SK-N-SH (cell line): ENCODE measurements around the gene FBXO7. TPM values are rescaled to one million over a fixed set of nuclear protein-coding genes. Genes with fewer than 3 reads are reported as not detected.

ENCODE experiments used
- CTCF ChIA-PET: fragments of 300-600, 350-600 bp; formaldehyde crosslinking; extraction: SDS; loops from one replicate; lab custom pipeline; 2021; lab: Yijun Ruan, JAX
- POLR2A ChIA-PET: fragments of 350-600 bp; sonication (Branson Sonifier 250); formaldehyde crosslinking; extraction: SDS; loops from one replicate; lab custom pipeline; 2020; ENCODE audit warnings: antibody characterized with exemption, inconsistent platforms; lab: Yijun Ruan, JAX
- DNase-seq: peaks from one replicate; pipeline ENCODE4 v3.0.0; 2012
- H2AFZ ChIP-seq: fragments of 200-600 bp; sonication (generic); 2 replicates; pipeline ENCODE4 v1.8.1; 2016; ENCODE audit warnings: antibody characterized with exemption, mild to moderate bottlenecking, low read depth
- H3F3A ChIP-seq: fragments of 200-600 bp; sonication (generic); replicated peaks from 2 replicates; pipeline ENCODE3; 2016; ENCODE audit warnings: antibody characterized with exemption, mild to moderate bottlenecking; ENCODE audit not compliant: insufficient read depth
- H3K27ac ChIP-seq, 2 experiments: fragments of 200-500 bp in 1 of 2; fragments of 200-600 bp in 1 of 2; sonication (Bioruptor generic) in 1 of 2; sonication (generic), shearing (Covaris generic) in 1 of 2; 2 replicates each; pipeline versions ENCODE4 v1.5.1 to v1.6.1; 2014 to 2016; ENCODE audit warnings: low read depth in 2 of 2, inconsistent platforms in 1 of 2, low read length in 1 of 2, mild to moderate bottlenecking in 1 of 2, mixed read lengths in 1 of 2
- H3K27me3 ChIP-seq: fragments of 200-600 bp; sonication (generic), shearing (Covaris generic); 2 replicates; pipeline ENCODE4 v1.6.1; 2016; ENCODE audit warnings: mixed run types; ENCODE audit not compliant: insufficient read depth
- H3K36me3 ChIP-seq, 2 experiments: fragments of 200-500 bp in 1 of 2; fragments of 200-600 bp in 1 of 2; sonication (Bioruptor generic) in 1 of 2; sonication (generic) in 1 of 2; replicated peaks in 1 of 2; 2 replicates each; pipeline versions ENCODE3 to v1.5.1; 2014 to 2016; ENCODE audit warnings: low read length in 1 of 2, mild to moderate bottlenecking in 1 of 2; ENCODE audit not compliant: insufficient read depth in 2 of 2, control insufficient read depth in 1 of 2
- H3K4me1 ChIP-seq, 2 experiments: fragments of 200-500 bp in 1 of 2; fragments of 200-600 bp in 1 of 2; sonication (Bioruptor generic) in 1 of 2; sonication (generic), shearing (Covaris generic) in 1 of 2; 2 replicates each; pipeline versions ENCODE4 v1.5.1 to v1.6.1; 2014 to 2016; ENCODE audit warnings: low read depth in 1 of 2, low read length in 1 of 2, mixed run types in 1 of 2; ENCODE audit not compliant: insufficient read depth in 2 of 2, control insufficient read depth in 1 of 2
- H3K4me2 ChIP-seq: fragments of 200-600 bp; sonication (generic), shearing (Covaris generic); 2 replicates; pipeline ENCODE4 v1.6.1; 2017; ENCODE audit warnings: mixed run types
- H3K4me3 ChIP-seq, 2 experiments: fragments of 200-500 bp in 1 of 2; fragments of 200-600 bp in 1 of 2; sonication (Bioruptor generic) in 1 of 2; sonication (generic), shearing (Covaris generic) in 1 of 2; 2 replicates each; pipeline versions ENCODE4 v1.5.1 to v1.8.1; 2014 to 2016; ENCODE audit warnings: low read depth in 2 of 2, inconsistent platforms in 1 of 2, low read length in 1 of 2, mild to moderate bottlenecking in 1 of 2, mixed read lengths in 1 of 2, moderate library complexity in 1 of 2
- H3K79me2 ChIP-seq: fragments of 200-600 bp; sonication (generic); 2 replicates; pipeline ENCODE4 v1.8.1; 2017; ENCODE audit warnings: mild to moderate bottlenecking; ENCODE audit not compliant: insufficient read depth
- H3K9ac ChIP-seq: fragments of 200-600 bp; sonication (generic); 2 replicates; pipeline ENCODE4 v1.6.1; 2017; ENCODE audit warnings: mixed run types
- H3K9me2 ChIP-seq: fragments of 200-600 bp; sonication (generic); 2 replicates; pipeline ENCODE4 v1.6.1; 2017; ENCODE audit warnings: mixed run types
- H3K9me3 ChIP-seq: fragments of 200-600 bp; sonication (generic); 2 replicates; pipeline ENCODE4 v1.6.1; 2017; ENCODE audit warnings: mixed run types, mild to moderate bottlenecking, moderate library complexity
- H4K20me1 ChIP-seq: fragments of 200-600 bp; sonication (generic); 2 replicates; pipeline ENCODE4 v1.6.1; 2017; ENCODE audit warnings: mild to moderate bottlenecking, mixed run types; ENCODE audit not compliant: insufficient read depth
- CHD2 ChIP-seq: fragments of 150-350 bp; IDR thresholded peaks from 2 replicates; pipeline ENCODE4 v1.6.1; 2018; ENCODE audit warnings: low read length; ENCODE audit not compliant: partially characterized antibody
- ELF1 ChIP-seq: IDR thresholded peaks from 2 replicates; pipeline ENCODE4 v1.4.0; 2012
- EP300 ChIP-seq, 2 experiments: IDR thresholded peaks; 2 replicates each; pipeline versions ENCODE4 v1.4.0 to v1.6.1; 2012; ENCODE audit warnings: borderline replicate concordance in 1 of 2, low read depth in 1 of 2, low read length in 1 of 2
- FOXJ3 ChIP-seq: sonication (generic); formaldehyde crosslinking; IDR thresholded peaks from 2 replicates; pipeline ENCODE4 v1.5.1; 2020; ENCODE audit warnings: mild to moderate bottlenecking, missing genetic modification reagents
- FOXM1 ChIP-seq: IDR thresholded peaks from 2 replicates; pipeline ENCODE4 v1.4.0; 2012; ENCODE audit warnings: low read depth, mild to moderate bottlenecking
- GABPA ChIP-seq: IDR thresholded peaks from 2 replicates; pipeline ENCODE4 v1.4.0; 2012; ENCODE audit warnings: low read depth, mild to moderate bottlenecking
- IRF3 ChIP-seq: fragments of 150-350 bp; IDR thresholded peaks from 2 replicates; pipeline ENCODE4 v1.6.1; 2016; ENCODE audit warnings: mild to moderate bottlenecking, low read depth, low read length
- MAX ChIP-seq: IDR thresholded peaks from 2 replicates; pipeline ENCODE4 v1.4.0; 2012; ENCODE audit warnings: low read depth
- MEF2A ChIP-seq: IDR thresholded peaks from 2 replicates; pipeline ENCODE4 v1.4.0; 2012; ENCODE audit warnings: low read depth, borderline replicate concordance
- PBX3 ChIP-seq: IDR thresholded peaks from 2 replicates; pipeline ENCODE4; 2012
- POLR2AphosphoS5 ChIP-seq: IDR thresholded peaks from 2 replicates; pipeline ENCODE4 v1.6.1; 2012; ENCODE audit warnings: low read depth, low read length
- RAD21 ChIP-seq: IDR thresholded peaks from 2 replicates; pipeline ENCODE4 v1.6.1; 2012; ENCODE audit warnings: mild to moderate bottlenecking, low read length
- SIN3A ChIP-seq: IDR thresholded peaks from 2 replicates; pipeline ENCODE4 v1.6.1; 2012; ENCODE audit warnings: low read depth, mild to moderate bottlenecking, low read length, moderate library complexity, borderline replicate concordance
- TAF1 ChIP-seq: IDR thresholded peaks from 2 replicates; pipeline ENCODE4 v1.6.1; 2012; ENCODE audit warnings: low read depth, mild to moderate bottlenecking, low read length, moderate library complexity, borderline replicate concordance
- TEAD4 ChIP-seq: IDR thresholded peaks from 2 replicates; pipeline ENCODE4 v1.4.0; 2012; ENCODE audit warnings: mild to moderate bottlenecking, borderline replicate concordance; ENCODE audit not compliant: insufficient read depth
- USF2 ChIP-seq: fragments of 150-350 bp; IDR thresholded peaks from 2 replicates; pipeline ENCODE4 v1.6.1; 2017; ENCODE audit warnings: antibody characterized with exemption, low read length, low read depth, borderline replicate concordance
- YY1 ChIP-seq: IDR thresholded peaks from 2 replicates; pipeline ENCODE4 v1.4.0; 2012; ENCODE audit warnings: low read depth, mild to moderate bottlenecking
- ZBTB33 ChIP-seq: IDR thresholded peaks from 2 replicates; pipeline ENCODE4 v1.4.0; 2012; ENCODE audit warnings: low read depth, borderline replicate concordance
- WGBS: methylation state at CpG from one replicate; pipeline ENCODE4 v1.1.6; 2017; ENCODE audit warnings: low lambda C conversion rate; 5-methylcytosine and 5-hydroxymethylcytosine counted together
- polyA plus RNA-seq, 3 experiments: library from polyadenylated mRNA; depleted of rRNA; stranded (reverse); fragments of >200 nt; gene quantifications; 2 replicates each; pipeline ENCODE4 v1.2.3, GENCODE V29; 2012
- TF ChIP-seq, protein P1 (sequence below): IDR thresholded peaks from 2 replicates; pipeline ENCODE4 v1.4.0; 2012; ENCODE audit warnings: low read depth, borderline replicate concordance

The FBXO7 gene
- polyA plus RNA-seq, 1 of the 3 experiments (the other 2 are of a cell fraction), result 77.3 TPM

DNA sequence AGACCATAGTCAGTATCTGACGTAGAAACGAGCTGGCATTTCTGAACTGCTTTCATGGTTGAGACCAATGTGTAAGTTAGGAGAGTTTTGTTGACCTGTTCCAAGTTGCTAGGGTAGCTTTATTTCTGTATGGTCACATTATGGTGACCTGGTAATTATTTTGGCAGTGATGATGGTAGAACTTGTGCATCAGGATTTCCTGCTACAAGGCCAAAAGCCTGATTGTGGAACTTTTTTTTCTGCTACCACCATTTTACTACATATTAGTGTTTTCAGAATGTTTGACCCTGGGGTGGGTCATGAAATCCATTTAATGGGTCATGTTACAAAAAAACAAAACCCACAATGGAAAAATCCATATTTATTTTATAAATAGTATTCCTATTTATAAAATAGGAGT lies 18.9 kb downstream of the FBXO7 start:
- Histone ChIP-seq H3K4me2 (no peak overlapping the region), H3K4me1 (no peaks in the 10 kb centered on the region), H3K79me2 (peaks cover 16% of the 10 kb centered on the region; the same call in 1 of the 2 replicates), H3K27ac (no peak overlapping the region), H3K9ac (no peak overlapping the region), H3K4me3 (no peak overlapping the region), H3K27me3 (no peaks in the 10 kb centered on the region), H2AFZ (no peak overlapping the region), H4K20me1 (no peaks in the 10 kb centered on the region), H3K36me3 (peaks cover 84 to 96% of the 10 kb centered on the region in 2 experiments), H3F3A (peaks cover 5% of the 10 kb centered on the region), H3K9me3 (no peaks in the 10 kb centered on the region), H3K9me2 (no peaks in the 10 kb centered on the region)
- TF ChIP-seq TAF1 (no peak), MEF2A (no peak), IRF3 (no peak), POLR2AphosphoS5 (no peak), YY1 (no peak), TEAD4 (no peak), FOXJ3 (no peak), RAD21 (no peak), CHD2 (no peak), SIN3A (no peak), PBX3 (no peak), MAX (no peak), EP300 (IDR thresholded peaks at IDR 0.05; ENCODE audit: borderline replicate concordance in 1 of 2, low read depth in 1 of 2, low read length in 1 of 2) (no peak)
- TF ChIP-seq, protein P1, sequence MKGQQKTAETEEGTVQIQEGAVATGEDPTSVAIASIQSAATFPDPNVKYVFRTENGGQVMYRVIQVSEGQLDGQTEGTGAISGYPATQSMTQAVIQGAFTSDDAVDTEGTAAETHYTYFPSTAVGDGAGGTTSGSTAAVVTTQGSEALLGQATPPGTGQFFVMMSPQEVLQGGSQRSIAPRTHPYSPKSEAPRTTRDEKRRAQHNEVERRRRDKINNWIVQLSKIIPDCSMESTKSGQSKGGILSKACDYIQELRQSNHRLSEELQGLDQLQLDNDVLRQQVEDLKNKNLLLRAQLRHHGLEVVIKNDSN, result no peak
- 95% methylated on average over 2 of the region's 2 CpGs for WGBS
- ChIA-PET POLR2A (no interaction called here), CTCF (interaction anchor here (0.9 kb wide), 1 partner anchor 716 kb away, joined by 4 read pairs; no protein-coding TSS in a partner anchor)
- DNase-seq, result no peak

- Histone ChIP-seq H3K9me3 (no peaks in the 10 kb centered on the region), H3K27me3 (no peaks in the 10 kb centered on the region), H4K20me1 (no peaks in the 10 kb centered on the region), H2AFZ (no peak overlapping the region), H3K9me2 (no peaks in the 10 kb centered on the region), H3K9ac (no peak overlapping the region), H3K4me1 (no peaks in the 10 kb centered on the region), H3F3A (peaks cover under 1% of the 10 kb centered on the region), H3K27ac (no peak overlapping the region), H3K36me3 (peaks cover 88 to 90% of the 10 kb centered on the region in 2 experiments), H3K4me2 (no peak overlapping the region), H3K4me3 (no peak overlapping the region), H3K79me2 (0 out of 2 replicates have a peak, but pooled peaks cover 4% of the 10 kb centered on the region)
- ChIA-PET CTCF (interaction anchor here (0.9 kb wide), 1 partner anchor 554 kb away, joined by 3 read pairs; no protein-coding TSS in a partner anchor), POLR2A (no interaction called here)
- DNase-seq, result no peak
- WGBS, result 96% methylated on average over 4 of the region's 4 CpGs
- TF ChIP-seq ZBTB33, result no peak
- no peak for TF ChIP-seq MAX
- TF ChIP-seq GABPA, result no peak
- no peak for TF ChIP-seq FOXJ3
- no peak for TF ChIP-seq MEF2A
- TF ChIP-seq ELF1, result no peak
- TF ChIP-seq USF2, result no peak
- TF ChIP-seq FOXM1, result no peak
- no peak for TF ChIP-seq IRF3
Observed at GRCh38 chr22:32494971-32495370, 20.4 kb downstream of the FBXO7 start.
